ENCODE measurements around the gene FMNL1.

DNA sequence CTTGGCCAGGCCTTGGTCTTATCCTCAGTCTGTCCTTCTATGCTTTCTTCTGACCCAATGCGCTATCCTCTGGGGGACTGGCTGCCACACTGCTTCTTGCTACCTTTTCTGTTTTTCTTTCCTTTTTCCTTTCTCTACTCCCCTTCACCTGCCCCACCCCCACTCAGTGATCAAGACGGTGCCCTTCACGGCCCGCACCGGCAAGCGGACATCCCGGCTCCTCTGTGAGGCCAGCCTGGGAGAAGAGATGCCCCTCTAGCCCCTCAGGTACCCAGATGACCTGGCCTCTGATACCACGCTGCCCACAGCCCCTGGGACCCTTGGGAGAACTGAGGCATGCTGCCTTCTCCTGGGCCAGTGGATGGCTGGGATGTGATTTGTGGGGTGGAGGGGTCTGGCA, 24.7 kb downstream of the FMNL1 start:
- TF ChIP-seq, protein P1, sequence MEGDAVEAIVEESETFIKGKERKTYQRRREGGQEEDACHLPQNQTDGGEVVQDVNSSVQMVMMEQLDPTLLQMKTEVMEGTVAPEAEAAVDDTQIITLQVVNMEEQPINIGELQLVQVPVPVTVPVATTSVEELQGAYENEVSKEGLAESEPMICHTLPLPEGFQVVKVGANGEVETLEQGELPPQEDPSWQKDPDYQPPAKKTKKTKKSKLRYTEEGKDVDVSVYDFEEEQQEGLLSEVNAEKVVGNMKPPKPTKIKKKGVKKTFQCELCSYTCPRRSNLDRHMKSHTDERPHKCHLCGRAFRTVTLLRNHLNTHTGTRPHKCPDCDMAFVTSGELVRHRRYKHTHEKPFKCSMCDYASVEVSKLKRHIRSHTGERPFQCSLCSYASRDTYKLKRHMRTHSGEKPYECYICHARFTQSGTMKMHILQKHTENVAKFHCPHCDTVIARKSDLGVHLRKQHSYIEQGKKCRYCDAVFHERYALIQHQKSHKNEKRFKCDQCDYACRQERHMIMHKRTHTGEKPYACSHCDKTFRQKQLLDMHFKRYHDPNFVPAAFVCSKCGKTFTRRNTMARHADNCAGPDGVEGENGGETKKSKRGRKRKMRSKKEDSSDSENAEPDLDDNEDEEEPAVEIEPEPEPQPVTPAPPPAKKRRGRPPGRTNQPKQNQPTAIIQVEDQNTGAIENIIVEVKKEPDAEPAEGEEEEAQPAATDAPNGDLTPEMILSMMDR (IDR thresholded peaks at IDR 0.05), result no peak
- TF ChIP-seq POLR2A (IDR thresholded peaks at IDR 0.05), result no peak
